ENCODE measurements around the gene MEIS2.

MEIS2 gene

GRCh38 chr15:37071134-37071533, 29.2 kb downstream of the MEIS2 start:
- no peak overlapping the region for H3K4me3 ChIP-seq (replicated peaks; ENCODE audit: low read depth, low read length)
- no peak for TF ChIP-seq CTCF (IDR thresholded peaks at IDR 0.05; ENCODE audit: insufficient read depth, low read length, poor library complexity, severe bottlenecking)
- H3K27me3 ChIP-seq (replicated peaks; ENCODE audit: control insufficient read depth, insufficient read depth, low read length): no peaks in the 10 kb centered on the region
- peaks cover 1% of the 10 kb centered on the region for H3K36me3 ChIP-seq (ENCODE audit: control insufficient read depth, insufficient read depth, low read length)
- DNase-seq (ENCODE audit: extremely low read depth, insufficient read length): no peak

GRCh38 chr15:37070686-37071085, 29.7 kb downstream of the MEIS2 start:
- no peak for TF ChIP-seq CTCF (IDR thresholded peaks at IDR 0.05; ENCODE audit: insufficient read depth, low read length, poor library complexity, severe bottlenecking)
- no peaks in the 10 kb centered on the region for H3K27me3 ChIP-seq (replicated peaks; ENCODE audit: control insufficient read depth, insufficient read depth, low read length)
- H3K4me3 ChIP-seq (replicated peaks; ENCODE audit: low read depth, low read length): no peak overlapping the region
- H3K36me3 ChIP-seq (ENCODE audit: control insufficient read depth, insufficient read depth, low read length): peaks cover 1% of the 10 kb centered on the region
- no peak for DNase-seq (ENCODE audit: extremely low read depth, insufficient read length)

- no peak for TF ChIP-seq CTCF (IDR thresholded peaks at IDR 0.05; ENCODE audit: insufficient read depth, low read length, poor library complexity, severe bottlenecking)
- H3K4me3 ChIP-seq (replicated peaks; ENCODE audit: low read depth, low read length): no peak overlapping the region
- no peak for DNase-seq (ENCODE audit: extremely low read depth, insufficient read length)
- H3K36me3 ChIP-seq (ENCODE audit: control insufficient read depth, insufficient read depth, low read length): peaks cover 1% of the 10 kb centered on the region
- no peaks in the 10 kb centered on the region for H3K27me3 ChIP-seq (replicated peaks; ENCODE audit: control insufficient read depth, insufficient read depth, low read length)
These were observed 38.4 kb downstream of the MEIS2 start for GRCh38 chr15:37061996-37062395.

GRCh38 chr15:37059086-37059485, 41.3 kb downstream of the MEIS2 start:
- H3K4me3 ChIP-seq (replicated peaks; ENCODE audit: low read depth, low read length): no peak overlapping the region
- no peak for DNase-seq (ENCODE audit: extremely low read depth, insufficient read length)
- peaks cover 1% of the 10 kb centered on the region for H3K36me3 ChIP-seq (ENCODE audit: control insufficient read depth, insufficient read depth, low read length)
- TF ChIP-seq CTCF (IDR thresholded peaks at IDR 0.05; ENCODE audit: insufficient read depth, low read length, poor library complexity, severe bottlenecking): no peak
- no peaks in the 10 kb centered on the region for H3K27me3 ChIP-seq (replicated peaks; ENCODE audit: control insufficient read depth, insufficient read depth, low read length)

GRCh38 chr15:37058316-37058985, 41.9 kb downstream of the MEIS2 start:
- H3K36me3 ChIP-seq (ENCODE audit: control insufficient read depth, insufficient read depth, low read length): peaks cover 1% of the 10 kb centered on the region
- DNase-seq (ENCODE audit: extremely low read depth, insufficient read length): no peak
- H3K4me3 ChIP-seq (replicated peaks; ENCODE audit: low read depth, low read length): no peak overlapping the region
- H3K27me3 ChIP-seq (replicated peaks; ENCODE audit: control insufficient read depth, insufficient read depth, low read length): no peaks in the 10 kb centered on the region
- TF ChIP-seq CTCF (IDR thresholded peaks at IDR 0.05; ENCODE audit: insufficient read depth, low read length, poor library complexity, severe bottlenecking): no peak

GRCh38 chr15:37057831-37058230, 42.5 kb downstream of the MEIS2 start:
- TF ChIP-seq CTCF (IDR thresholded peaks at IDR 0.05; ENCODE audit: insufficient read depth, low read length, poor library complexity, severe bottlenecking): no peak
- peaks cover 3% of the 10 kb centered on the region for H3K36me3 ChIP-seq (ENCODE audit: control insufficient read depth, insufficient read depth, low read length)
- DNase-seq (ENCODE audit: extremely low read depth, insufficient read length): no peak
- no peaks in the 10 kb centered on the region for H3K27me3 ChIP-seq (replicated peaks; ENCODE audit: control insufficient read depth, insufficient read depth, low read length)
- H3K4me3 ChIP-seq (replicated peaks; ENCODE audit: low read depth, low read length): no peak overlapping the region

All from GM06990 (cell line).